ENCODE results near the gene CCDC192. TPM values are rescaled to one million over a fixed set of nuclear protein-coding genes. Genes with fewer than 3 reads are reported as not detected.

The CCDC192 gene
- polyA plus RNA-seq, 4 donors = 0.07 to 0.49 TPM; not detected in 2

DNA sequence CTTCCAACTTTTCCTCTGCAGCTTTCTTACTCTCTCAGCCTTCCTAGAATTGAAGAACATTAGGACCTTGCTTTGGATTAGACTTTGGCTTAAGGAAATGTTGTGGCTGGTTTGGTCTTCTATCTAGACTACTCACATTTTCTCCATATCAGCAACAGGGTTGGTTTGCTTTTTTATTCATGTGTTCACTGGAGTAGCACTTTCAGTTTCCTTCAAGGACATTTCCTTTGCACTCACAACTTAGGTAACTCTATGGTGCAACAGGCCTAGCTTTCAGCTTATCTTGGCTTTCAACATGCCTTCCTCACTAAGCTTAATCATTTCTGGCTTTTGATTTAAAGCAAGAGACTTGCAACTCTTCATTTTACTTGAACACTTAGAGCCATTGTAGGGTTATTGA lies 153.1 kb downstream of the CCDC192 start:
- no peaks in the 10 kb centered on the region for H3K27me3 ChIP-seq (ENCODE audit: control insufficient read depth in 3 of 3, insufficient read depth in 3 of 3, low read length in 3 of 3)
- H3K4me1 ChIP-seq (ENCODE audit: control insufficient read depth in 3 of 3, insufficient read depth in 2 of 3, low read depth in 1 of 3, low read length in 2 of 3) = peaks cover 0 to 25% (median 0%) of the 10 kb centered on the region in 3 donors
- no peaks in the 10 kb centered on the region for H3K36me3 ChIP-seq (ENCODE audit: control insufficient read depth in 3 of 3, insufficient read depth in 2 of 3, low read depth in 1 of 3, low read length in 3 of 3)
- H3K4me3 ChIP-seq (ENCODE audit: low read depth in 1 of 3, low read length in 3 of 3) = no peak overlapping the region
- FAIRE-seq (no peak), DNase-seq (peak; percentile 81 to 94)
- peaks cover 0 to 3% of the 10 kb centered on the region in 2 donors for H3K9me3 ChIP-seq (ENCODE audit: control insufficient read depth in 2 of 2, insufficient read depth in 1 of 2, low read depth in 1 of 2, low read length in 1 of 2)
- peak overlapping the region in 2 of 3 donors; percentile 59 to 63 for H3K27ac ChIP-seq (ENCODE audit: low read depth in 1 of 3, low read length in 2 of 3)

DNA sequence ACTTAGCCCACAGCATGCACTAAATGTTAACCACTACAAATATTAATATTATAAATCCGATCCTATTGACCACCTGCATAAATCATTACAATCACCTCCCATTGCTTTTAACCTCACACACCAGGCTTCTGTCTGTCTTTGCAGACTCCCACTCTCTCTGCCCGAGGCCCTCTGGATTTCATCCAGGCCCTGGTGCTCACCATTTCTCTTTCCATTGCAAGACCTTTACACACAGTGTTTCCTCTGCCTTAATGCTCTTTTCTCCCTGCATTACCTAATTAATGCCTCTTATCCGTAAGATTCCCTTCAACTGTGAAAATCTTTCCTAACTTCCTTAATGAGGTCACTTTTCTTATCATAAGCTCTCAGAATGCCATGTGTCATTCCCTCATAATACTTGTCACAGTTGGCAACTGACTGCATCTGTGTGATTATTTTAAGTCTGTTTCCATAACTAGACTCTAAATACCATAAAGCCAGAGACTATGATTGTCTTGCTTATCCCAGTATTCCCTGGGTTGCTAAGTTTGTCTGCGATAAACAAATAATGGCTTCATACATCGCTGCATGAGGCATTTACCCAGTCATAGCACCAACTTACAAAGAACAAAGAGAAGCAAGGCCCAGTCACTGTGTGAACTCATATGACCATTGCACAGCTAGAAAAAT lies 155.1 kb downstream of the CCDC192 start:
- H3K9me3 ChIP-seq (ENCODE audit: control insufficient read depth in 2 of 2, insufficient read depth in 1 of 2, low read depth in 1 of 2, low read length in 1 of 2) = peaks cover 0 to 3% of the 10 kb centered on the region in 2 donors
- H3K27me3 ChIP-seq (ENCODE audit: control insufficient read depth in 3 of 3, insufficient read depth in 3 of 3, low read length in 3 of 3) = no peaks in the 10 kb centered on the region
- peak overlapping the region; percentile 15 to 86 (median 41) for H3K27ac ChIP-seq (ENCODE audit: low read depth in 1 of 3, low read length in 2 of 3)
- no peaks in the 10 kb centered on the region for H3K36me3 ChIP-seq (ENCODE audit: control insufficient read depth in 3 of 3, insufficient read depth in 2 of 3, low read depth in 1 of 3, low read length in 3 of 3)
- peak; percentile 72 for FAIRE-seq
- H3K4me3 ChIP-seq (ENCODE audit: low read depth in 1 of 3, low read length in 3 of 3) = no peak overlapping the region
- H3K4me1 ChIP-seq (ENCODE audit: control insufficient read depth in 3 of 3, insufficient read depth in 2 of 3, low read depth in 1 of 3, low read length in 2 of 3) = peaks cover 0 to 19% (median 0%) of the 10 kb centered on the region in 3 donors
- DNase-seq = peak; percentile 57 to 93
- 27 to 56% (median 42%) methylated on average over 5 of the region's 5 CpGs for WGBS, 3 donors

DNA sequence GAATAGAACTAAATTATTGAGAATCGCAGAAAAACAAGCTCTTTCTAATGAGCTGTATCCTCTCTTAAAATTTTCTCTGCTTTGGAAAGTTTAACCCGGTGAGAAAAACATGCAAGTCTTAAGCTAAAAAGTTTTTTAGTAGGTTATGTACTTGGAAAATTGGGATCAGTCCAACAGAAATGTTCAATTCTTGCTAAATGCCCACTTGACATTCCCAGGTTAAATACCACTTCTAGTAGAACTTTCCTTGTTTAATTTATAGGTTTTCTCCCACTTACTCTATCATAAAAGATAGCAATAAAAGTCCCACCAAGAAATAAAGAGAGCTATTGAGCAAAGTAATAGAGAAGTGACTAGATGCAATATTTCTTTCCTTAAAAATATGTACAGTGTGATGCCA lies 157.1 kb downstream of the CCDC192 start:
- FAIRE-seq = no peak
- no peak overlapping the region for H3K4me3 ChIP-seq (ENCODE audit: low read depth in 1 of 3, low read length in 3 of 3)
- no peaks in the 10 kb centered on the region for H3K9me3 ChIP-seq (ENCODE audit: control insufficient read depth in 2 of 2, insufficient read depth in 1 of 2, low read depth in 1 of 2, low read length in 1 of 2)
- no peak overlapping the region for H3K27ac ChIP-seq (ENCODE audit: low read depth in 1 of 3, low read length in 2 of 3)
- H3K36me3 ChIP-seq (ENCODE audit: control insufficient read depth in 3 of 3, insufficient read depth in 2 of 3, low read depth in 1 of 3, low read length in 3 of 3) = no peaks in the 10 kb centered on the region
- no peak for DNase-seq
- H3K4me1 ChIP-seq (ENCODE audit: control insufficient read depth in 3 of 3, insufficient read depth in 2 of 3, low read depth in 1 of 3, low read length in 2 of 3) = peaks cover 0 to 24% (median 5%) of the 10 kb centered on the region in 3 donors
- H3K27me3 ChIP-seq (ENCODE audit: control insufficient read depth in 3 of 3, insufficient read depth in 3 of 3, low read length in 3 of 3) = no peaks in the 10 kb centered on the region
- 90 to 97% (median 91%) methylated on average over 2 of the region's 2 CpGs for WGBS, 3 donors

DNA sequence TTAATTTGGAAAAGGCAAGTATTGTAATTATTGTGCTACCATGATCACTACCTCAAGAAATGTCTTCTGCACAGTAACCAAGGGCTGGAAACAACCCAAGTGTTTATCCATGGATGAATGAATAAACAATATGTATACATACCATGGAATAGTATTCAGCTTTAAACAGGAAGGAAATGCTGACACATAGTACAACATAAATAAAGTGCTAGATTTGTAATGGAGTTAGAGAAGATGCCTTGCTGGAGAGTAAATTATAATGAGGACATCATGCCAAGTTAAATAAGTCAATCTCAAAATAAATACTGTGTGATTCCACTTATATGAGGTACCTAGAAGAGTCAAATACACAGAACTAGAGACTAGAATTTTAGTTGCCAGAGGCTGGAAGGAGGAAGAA lies 160.0 kb downstream of the CCDC192 start:
- no peaks in the 10 kb centered on the region for H3K36me3 ChIP-seq (ENCODE audit: control insufficient read depth in 3 of 3, insufficient read depth in 2 of 3, low read depth in 1 of 3, low read length in 3 of 3)
- no peaks in the 10 kb centered on the region for H3K27me3 ChIP-seq (ENCODE audit: control insufficient read depth in 3 of 3, insufficient read depth in 3 of 3, low read length in 3 of 3)
- H3K27ac ChIP-seq (ENCODE audit: low read depth in 1 of 3, low read length in 2 of 3) = no peak overlapping the region
- H3K9me3 ChIP-seq (ENCODE audit: control insufficient read depth in 2 of 2, insufficient read depth in 1 of 2, low read depth in 1 of 2, low read length in 1 of 2) = no peaks in the 10 kb centered on the region
- FAIRE-seq = no peak
- no peak overlapping the region for H3K4me3 ChIP-seq (ENCODE audit: low read depth in 1 of 3, low read length in 3 of 3)
- no peak for DNase-seq
- H3K4me1 ChIP-seq (ENCODE audit: control insufficient read depth in 3 of 3, insufficient read depth in 2 of 3, low read depth in 1 of 3, low read length in 2 of 3) = peaks cover 0 to 28% (median 6%) of the 10 kb centered on the region in 3 donors

DNA sequence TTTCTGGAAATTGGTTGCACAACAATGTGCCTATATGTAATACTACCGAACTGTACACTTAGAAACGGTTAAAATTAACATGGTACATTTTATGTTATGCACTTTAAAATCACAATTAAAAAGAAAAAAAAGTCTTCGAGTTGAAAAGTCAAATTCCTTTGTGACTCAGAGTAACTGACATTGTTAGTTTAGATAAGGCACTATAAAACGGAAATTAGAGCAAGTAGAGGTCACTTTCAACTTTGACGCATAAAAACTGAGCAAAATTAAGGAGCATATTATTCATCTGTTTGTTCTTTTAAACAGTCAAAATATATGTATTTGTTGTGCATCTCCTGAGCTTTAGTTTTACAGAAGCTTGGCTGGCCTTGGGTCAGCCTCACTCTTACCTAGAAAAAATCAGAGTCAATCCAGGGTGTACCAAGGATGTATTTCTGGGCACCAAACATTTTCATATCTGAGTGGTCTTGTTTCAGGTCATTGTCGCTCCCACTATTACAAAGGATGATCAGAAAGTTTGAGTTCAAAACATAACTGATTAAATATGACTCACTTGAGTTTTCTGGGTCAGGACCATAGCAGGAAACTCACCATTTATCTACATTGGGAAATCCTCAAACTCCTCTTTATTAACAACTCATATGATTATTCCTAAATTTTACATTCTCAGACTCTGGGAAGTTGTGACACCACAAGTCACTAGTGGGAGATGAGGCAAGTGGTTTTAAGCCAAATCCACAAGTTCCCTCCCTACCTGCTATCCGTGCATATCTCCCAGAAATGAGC lies 160.6 kb downstream of the CCDC192 start:
- Histone ChIP-seq H3K36me3 (ENCODE audit: control insufficient read depth in 3 of 3, insufficient read depth in 2 of 3, low read depth in 1 of 3, low read length in 3 of 3) (no peaks in the 10 kb centered on the region), H3K27me3 (ENCODE audit: control insufficient read depth in 3 of 3, insufficient read depth in 3 of 3, low read length in 3 of 3) (no peaks in the 10 kb centered on the region), H3K4me3 (ENCODE audit: low read depth in 1 of 3, low read length in 3 of 3) (no peak overlapping the region), H3K4me1 (ENCODE audit: control insufficient read depth in 3 of 3, insufficient read depth in 2 of 3, low read depth in 1 of 3, low read length in 2 of 3) (peaks cover 0 to 23% (median 6%) of the 10 kb centered on the region in 3 donors), H3K9me3 (ENCODE audit: control insufficient read depth in 2 of 2, insufficient read depth in 1 of 2, low read depth in 1 of 2, low read length in 1 of 2) (no peaks in the 10 kb centered on the region), H3K27ac (ENCODE audit: low read depth in 1 of 3, low read length in 2 of 3) (peak overlapping the region in 1 of 3 donors; percentile 60)
- peak; percentile 36 to 67 for DNase-seq
- WGBS, 3 donors = 19 to 61% (median 44%) methylated on average over 7 of the region's 7 CpGs
- peak; percentile 92 for FAIRE-seq

DNA sequence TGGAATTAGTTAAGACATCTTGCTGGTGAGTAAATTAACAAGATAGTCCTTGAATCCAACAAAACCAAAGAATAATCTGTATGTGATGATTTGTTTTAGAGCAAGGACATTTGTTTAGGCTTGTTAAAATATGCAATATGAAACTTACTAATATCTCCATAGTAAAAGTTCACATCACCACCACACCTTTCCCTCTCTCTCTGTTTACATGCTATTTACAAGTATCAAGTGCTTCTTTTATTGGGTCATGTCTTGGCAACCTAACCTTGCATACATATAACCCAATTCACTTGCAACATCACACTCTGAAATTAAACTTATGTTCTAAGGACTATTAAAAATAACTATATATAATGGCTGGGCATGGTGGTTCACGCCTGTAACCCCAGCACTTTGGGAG lies 161.3 kb downstream of the CCDC192 start:
- Histone ChIP-seq H3K27me3 (ENCODE audit: control insufficient read depth in 3 of 3, insufficient read depth in 3 of 3, low read length in 3 of 3) (no peaks in the 10 kb centered on the region), H3K36me3 (ENCODE audit: control insufficient read depth in 3 of 3, insufficient read depth in 2 of 3, low read depth in 1 of 3, low read length in 3 of 3) (no peaks in the 10 kb centered on the region), H3K4me3 (ENCODE audit: low read depth in 1 of 3, low read length in 3 of 3) (no peak overlapping the region), H3K27ac (ENCODE audit: low read depth in 1 of 3, low read length in 2 of 3) (no peak overlapping the region), H3K9me3 (ENCODE audit: control insufficient read depth in 2 of 2, insufficient read depth in 1 of 2, low read depth in 1 of 2, low read length in 1 of 2) (no peaks in the 10 kb centered on the region), H3K4me1 (ENCODE audit: control insufficient read depth in 3 of 3, insufficient read depth in 2 of 3, low read depth in 1 of 3, low read length in 2 of 3) (peaks cover 0 to 20% (median 6%) of the 10 kb centered on the region in 3 donors)
- 88 to 96% (median 92%) methylated on average over 1 of the region's 1 CpG for WGBS, 3 donors
- DNase-seq = no peak
- FAIRE-seq = no peak

DNA sequence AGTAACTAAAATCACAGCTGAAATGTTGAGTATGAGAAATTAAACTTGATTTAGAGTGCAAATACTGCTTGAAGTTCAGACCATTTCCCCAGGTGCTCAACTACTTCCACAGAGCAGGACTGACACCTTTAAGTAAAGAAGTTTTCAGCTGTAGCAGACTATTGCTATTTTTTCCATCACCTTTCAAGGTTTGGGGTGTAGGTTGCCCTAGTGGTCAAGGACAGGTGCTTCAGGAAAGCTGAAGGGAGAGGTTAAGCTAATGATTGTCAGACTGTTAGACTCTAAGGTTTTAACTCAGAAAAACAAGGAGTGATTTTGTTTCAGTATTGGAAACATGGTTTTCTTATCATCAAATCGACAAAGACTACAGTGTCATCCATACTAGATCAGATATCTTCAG lies 162.1 kb downstream of the CCDC192 start:
- DNase-seq (peak; percentile 46 to 48), FAIRE-seq (no peak)
- no peaks in the 10 kb centered on the region for H3K9me3 ChIP-seq (ENCODE audit: control insufficient read depth in 2 of 2, insufficient read depth in 1 of 2, low read depth in 1 of 2, low read length in 1 of 2)
- H3K36me3 ChIP-seq (ENCODE audit: control insufficient read depth in 3 of 3, insufficient read depth in 2 of 3, low read depth in 1 of 3, low read length in 3 of 3) = no peaks in the 10 kb centered on the region
- WGBS, 3 donors = 15 to 52% (median 36%) methylated on average over 1 of the region's 1 CpG
- H3K27ac ChIP-seq (ENCODE audit: low read depth in 1 of 3, low read length in 2 of 3) = peak overlapping the region in 2 of 3 donors; percentile 27 to 32
- H3K27me3 ChIP-seq (ENCODE audit: control insufficient read depth in 3 of 3, insufficient read depth in 3 of 3, low read length in 3 of 3) = no peaks in the 10 kb centered on the region
- no peak overlapping the region for H3K4me3 ChIP-seq (ENCODE audit: low read depth in 1 of 3, low read length in 3 of 3)
- peaks cover 0 to 20% (median 6%) of the 10 kb centered on the region in 3 donors for H3K4me1 ChIP-seq (ENCODE audit: control insufficient read depth in 3 of 3, insufficient read depth in 2 of 3, low read depth in 1 of 3, low read length in 2 of 3)

DNA sequence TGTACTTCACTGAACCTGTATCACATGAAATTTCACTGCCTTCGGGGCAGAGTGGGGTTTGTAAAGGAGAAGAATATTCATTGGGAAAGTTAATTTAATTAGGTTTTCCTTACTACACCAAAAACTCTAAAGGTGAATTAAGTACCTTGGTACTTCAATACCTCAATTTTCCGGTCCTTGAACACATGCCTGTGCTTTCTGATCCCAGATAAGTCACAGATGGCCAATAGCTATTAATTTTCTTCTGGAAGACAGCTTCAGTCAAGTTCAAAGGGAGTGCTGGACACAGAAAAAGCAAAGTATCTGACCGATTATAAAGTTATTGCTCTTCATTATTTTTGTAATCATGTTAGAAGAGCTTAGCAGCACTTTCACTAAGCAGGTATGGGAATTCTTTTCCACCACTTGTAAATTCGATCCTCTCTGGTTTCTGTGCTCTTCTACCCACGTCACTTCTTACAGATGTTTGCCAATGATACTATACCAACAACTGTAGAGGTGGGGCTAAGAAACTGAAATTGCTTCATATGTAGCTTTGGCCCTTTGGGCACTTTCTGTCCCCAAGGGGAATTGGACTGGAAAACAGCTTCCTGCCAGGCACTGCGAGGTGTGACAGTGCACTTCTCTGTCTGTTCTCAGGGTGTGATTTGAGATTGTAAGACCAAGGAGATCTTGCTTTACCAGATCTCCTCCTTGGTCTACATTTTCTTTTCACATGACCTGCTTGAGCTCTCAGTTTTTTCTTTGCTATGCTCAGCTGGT lies 164.0 kb downstream of the CCDC192 start:
- Histone ChIP-seq H3K27ac (ENCODE audit: low read depth in 1 of 3, low read length in 2 of 3) (peak overlapping the region in 2 of 3 donors; percentile 1 to 44), H3K4me1 (ENCODE audit: control insufficient read depth in 3 of 3, insufficient read depth in 2 of 3, low read depth in 1 of 3, low read length in 2 of 3) (peaks cover 3 to 20% (median 6%) of the 10 kb centered on the region in 3 donors), H3K27me3 (ENCODE audit: control insufficient read depth in 3 of 3, insufficient read depth in 3 of 3, low read length in 3 of 3) (no peaks in the 10 kb centered on the region), H3K9me3 (ENCODE audit: control insufficient read depth in 2 of 2, insufficient read depth in 1 of 2, low read depth in 1 of 2, low read length in 1 of 2) (no peaks in the 10 kb centered on the region), H3K4me3 (ENCODE audit: low read depth in 1 of 3, low read length in 3 of 3) (no peak overlapping the region), H3K36me3 (ENCODE audit: control insufficient read depth in 3 of 3, insufficient read depth in 2 of 3, low read depth in 1 of 3, low read length in 3 of 3) (no peaks in the 10 kb centered on the region)
- DNase-seq (peak; percentile 53 to 83), FAIRE-seq (no peak)
- 13 to 52% (median 28%) methylated on average over 6 of the region's 6 CpGs for WGBS, 3 donors

Data from small intestine (tissue), 7 donors.